GM21367 (cell line): ENCODE measurements around the gene FNDC3A.
"Not testable (repeated sequence)": the region's sequence is repeated elsewhere in the genome, so short reads cannot be mapped to it uniquely, and the experiment has no call there.

Experiments
- ATAC-seq: cut with Tn5 transposase; IDR thresholded peaks from one replicate; pipeline ENCODE4 v1.9.1; 2021; ENCODE audit not compliant: unreplicated experiment

FNDC3A gene

GRCh38 chr13:49132479-49133002, 156.8 kb downstream of the FNDC3A start:
- no peak for ATAC-seq

- no peak for ATAC-seq
These were observed 158.6 kb downstream of the FNDC3A start for GRCh38 chr13:49134305-49134704.

- ATAC-seq = not testable (repeated sequence)
These were observed 161.5 kb downstream of the FNDC3A start for GRCh38 chr13:49137138-49137643.

- ATAC-seq = no peak
These were observed 165.3 kb downstream of the FNDC3A start for GRCh38 chr13:49140910-49141611.

DNA sequence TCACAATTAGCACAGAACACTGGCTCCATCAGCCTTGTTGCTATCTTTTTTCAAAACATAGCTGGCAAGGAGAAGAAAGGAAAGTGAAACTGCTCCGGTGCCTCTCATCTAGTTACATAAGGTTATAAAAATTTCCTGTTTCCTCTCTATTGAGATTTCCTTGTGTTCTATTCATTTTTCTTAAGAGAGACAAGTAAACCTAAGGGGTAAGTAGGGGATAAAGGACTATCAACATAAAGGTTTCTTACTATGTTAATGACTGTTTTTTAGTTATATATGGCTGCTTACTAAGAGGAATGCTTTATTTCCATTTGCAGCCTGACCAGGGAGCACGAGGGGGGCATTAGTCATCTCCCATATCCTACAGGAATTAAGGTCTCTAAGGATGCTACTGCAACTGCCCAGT, 171.2 kb downstream of the FNDC3A start:
- ATAC-seq = no peak

DNA sequence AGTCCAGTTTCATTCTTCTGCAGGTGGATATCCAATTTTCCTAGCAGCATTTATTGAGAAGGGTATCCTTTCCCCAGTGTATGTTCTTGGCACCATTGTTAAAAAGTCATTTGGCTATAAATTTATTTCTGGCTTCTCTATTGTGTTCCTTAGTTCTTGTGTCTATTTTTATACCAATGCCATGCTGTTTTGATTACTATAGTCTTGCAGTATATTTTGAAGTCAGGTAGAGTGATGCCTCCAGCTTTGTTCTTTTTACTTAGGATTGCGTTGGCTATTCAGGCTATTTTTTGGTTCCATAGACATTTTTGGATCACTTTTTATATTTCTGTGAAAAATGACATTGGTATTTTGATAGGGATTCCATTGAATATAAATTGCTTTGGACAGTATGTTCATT, 172.7 kb downstream of the FNDC3A start:
- no peak for ATAC-seq

DNA sequence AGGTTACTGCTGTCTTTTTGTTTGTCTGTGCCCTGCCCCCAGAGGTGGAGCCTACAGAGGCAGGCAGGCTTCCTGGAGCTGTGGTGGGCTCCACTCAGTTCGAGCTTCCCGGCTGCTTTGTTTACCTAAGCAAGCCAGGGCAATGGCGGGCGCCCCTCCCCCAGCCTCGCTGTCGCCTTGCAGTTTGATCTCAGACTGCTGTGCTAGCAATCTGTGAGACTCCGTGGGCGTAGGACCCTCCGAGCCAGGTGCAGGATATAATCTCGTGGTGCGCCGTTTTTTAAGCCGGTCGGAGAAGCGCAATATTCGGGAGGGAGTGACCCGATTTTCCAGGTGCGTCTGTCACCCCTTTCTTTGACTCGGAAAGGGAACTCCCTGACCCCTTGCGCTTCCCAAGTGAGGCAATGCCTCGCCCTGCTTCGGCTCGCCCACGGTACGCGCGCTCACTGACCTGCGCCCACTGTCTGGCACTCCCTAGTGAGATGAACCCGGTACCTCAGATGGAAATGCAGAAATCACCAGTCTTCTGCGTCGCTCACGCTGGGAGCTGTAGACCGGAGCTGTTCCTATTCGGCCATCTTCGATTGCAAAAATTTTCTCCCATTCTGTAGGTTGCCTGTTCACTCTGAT, 182.4 kb downstream of the FNDC3A start:
- ATAC-seq = not testable (repeated sequence)

GRCh38 chr13:49163162-49163561, 187.4 kb downstream of the FNDC3A start:
- not testable (repeated sequence) for ATAC-seq

DNA sequence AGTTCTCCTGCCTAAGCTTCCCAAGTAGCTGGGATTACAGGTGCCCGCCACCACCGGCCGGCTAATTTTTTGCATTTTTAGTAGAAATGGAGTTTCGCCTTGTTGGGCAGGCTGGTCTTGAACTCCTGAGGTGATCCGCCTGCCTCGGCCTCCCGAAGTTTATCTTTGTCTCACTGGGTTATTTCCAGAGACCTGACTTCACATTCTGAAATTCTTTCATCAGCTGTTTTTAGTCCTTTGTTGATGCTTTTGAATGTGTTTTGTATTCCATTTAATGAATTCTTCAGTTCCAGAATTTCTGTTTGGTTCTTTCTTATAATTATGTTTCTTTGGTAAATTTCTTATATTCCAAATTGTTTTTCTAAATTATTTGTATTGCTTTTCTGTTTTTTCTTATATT, 189.0 kb downstream of the FNDC3A start:
- no peak for ATAC-seq

- ATAC-seq = no peak
These were observed 190.4 kb downstream of the FNDC3A start for GRCh38 chr13:49165798-49166752.

- ATAC-seq = no peak
These were observed 195.6 kb downstream of the FNDC3A start for GRCh38 chr13:49171359-49171758.

- ATAC-seq = no peak
These were observed 208.1 kb downstream of the FNDC3A start for GRCh38 chr13:49183672-49184325.

DNA sequence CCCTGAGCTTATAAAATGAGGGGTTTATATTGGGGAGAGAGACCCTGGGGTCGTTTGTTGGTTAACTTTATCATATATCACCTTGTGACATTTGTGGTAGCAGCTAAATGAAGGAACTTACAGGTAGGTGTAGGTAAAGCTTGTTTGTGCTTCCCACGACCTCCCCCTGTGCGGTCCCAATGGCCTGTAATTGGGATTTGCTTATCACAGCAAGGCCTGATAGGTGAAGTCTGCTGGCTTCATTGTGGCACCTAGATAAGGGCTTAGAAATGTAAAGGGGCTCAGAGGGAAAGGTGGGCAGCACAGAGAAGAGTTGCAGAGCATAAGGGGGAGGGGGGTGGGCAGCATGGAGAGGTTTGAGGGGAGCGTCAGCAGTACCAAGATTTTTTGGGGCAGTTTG, 208.9 kb downstream of the FNDC3A start:
- ATAC-seq = no peak

DNA sequence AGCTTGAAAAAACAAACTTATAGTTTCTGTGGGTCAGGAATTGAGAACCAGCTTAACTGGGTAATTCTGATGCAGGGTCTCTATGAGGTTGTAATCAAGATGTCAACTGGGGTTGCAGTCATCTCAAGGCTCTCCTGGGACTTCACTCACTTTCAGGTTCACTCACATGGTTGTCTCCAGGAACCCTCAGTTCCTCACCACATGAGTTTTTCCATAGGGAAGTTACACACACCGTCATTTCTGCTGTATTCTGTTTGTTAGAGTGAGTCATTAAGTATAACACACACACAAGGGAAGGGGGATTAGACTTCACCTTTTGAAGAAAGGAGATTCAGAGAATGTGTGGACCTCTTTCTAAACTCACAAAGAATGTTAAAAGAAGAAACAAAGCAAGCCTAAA, 209.6 kb downstream of the FNDC3A start:
- no peak for ATAC-seq

DNA sequence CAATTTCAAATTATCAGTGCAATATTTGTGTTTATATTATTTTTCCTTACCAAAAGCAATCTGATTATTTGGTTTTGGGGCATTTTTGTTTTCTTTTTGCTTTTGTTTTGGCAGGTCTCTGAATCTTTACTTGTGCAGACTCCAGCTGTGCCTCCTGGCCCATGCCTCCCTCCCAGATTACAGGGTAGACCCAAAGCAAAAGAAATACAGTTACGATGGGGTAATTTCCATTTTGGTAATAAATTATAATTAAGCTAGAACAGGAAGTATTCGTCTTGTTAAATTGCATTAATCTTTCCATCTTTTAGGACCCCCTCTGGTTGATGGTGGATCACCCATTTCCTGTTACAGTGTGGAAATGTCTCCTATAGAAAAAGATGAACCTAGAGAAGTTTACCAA, 215.2 kb downstream of the FNDC3A start:
- no peak for ATAC-seq

- no peak for ATAC-seq
These were observed 230.9 kb downstream of the FNDC3A start for GRCh38 chr13:49206641-49207040.

- no peak for ATAC-seq
These were observed 232.9 kb downstream of the FNDC3A start for GRCh38 chr13:49208619-49209018.

GRCh38 chr13:49210114-49210513, 234.4 kb downstream of the FNDC3A start:
- no peak for ATAC-seq

- ATAC-seq = no peak
These were observed 235.0 kb downstream of the FNDC3A start for GRCh38 chr13:49210669-49211068.

- no peak for ATAC-seq
These were observed 237.8 kb downstream of the FNDC3A start for GRCh38 chr13:49213539-49213938.
